ENCODE results near the gene ATP2B2.

The ATP2B2 gene

GRCh38 chr3:10472877-10473440, 32.4 kb downstream of the ATP2B2 start:
- TF ChIP-seq CTCF (conservative IDR thresholded peaks at IDR 0.05), result no peak
- H3K27ac ChIP-seq, result no peak overlapping the region

GRCh38 chr3:10471054-10471688, 34.2 kb downstream of the ATP2B2 start:
- no peak for TF ChIP-seq CTCF (conservative IDR thresholded peaks at IDR 0.05)
- H3K27ac ChIP-seq, result no peak overlapping the region

GRCh38 chr3:10470120-10471053, 35.0 kb downstream of the ATP2B2 start:
- no peak for TF ChIP-seq CTCF (conservative IDR thresholded peaks at IDR 0.05)
- no peak overlapping the region; the same call in 1 of the 2 replicates for H3K27ac ChIP-seq

- peak overlapping the region; percentile 15; the same call in 1 of the 2 replicates for H3K27ac ChIP-seq
- TF ChIP-seq CTCF (conservative IDR thresholded peaks at IDR 0.05), result no peak
These were observed 35.8 kb downstream of the ATP2B2 start for GRCh38 chr3:10469441-10470119.

- H3K27ac ChIP-seq, result peak overlapping the region; percentile 15; the same call in 1 of the 2 replicates
- no peak for TF ChIP-seq CTCF (conservative IDR thresholded peaks at IDR 0.05)
These were observed 36.6 kb downstream of the ATP2B2 start for GRCh38 chr3:10468613-10469354.

- no peak for TF ChIP-seq CTCF (conservative IDR thresholded peaks at IDR 0.05)
- H3K27ac ChIP-seq, result peak overlapping the region; percentile 15; the same call in 1 of the 2 replicates
These were observed 37.3 kb downstream of the ATP2B2 start for GRCh38 chr3:10467904-10468612.
